Measurements from ENCODE around the gene DGKD.

DNA sequence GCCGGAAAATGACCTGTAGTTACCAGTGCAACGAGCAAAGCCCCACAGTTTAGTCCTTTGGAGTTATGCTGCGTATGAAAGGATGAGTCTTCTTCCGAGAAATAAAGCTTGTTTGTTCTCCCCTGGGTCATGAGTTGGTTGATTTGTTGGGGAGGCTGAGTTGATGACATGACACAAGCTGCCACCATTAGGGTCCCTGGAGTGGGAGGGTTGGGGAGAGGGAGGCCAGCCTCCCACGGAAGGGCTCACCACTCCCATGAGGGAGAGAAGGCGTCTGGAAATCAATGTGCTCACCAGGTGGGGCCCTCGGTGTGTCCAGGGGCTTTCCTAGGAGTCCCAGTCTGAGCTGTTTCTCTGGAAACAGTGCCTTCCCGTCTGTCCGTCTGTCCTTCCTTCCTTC lies 7.4 kb upstream of the DGKD start:
- TF ChIP-seq, protein P1, sequence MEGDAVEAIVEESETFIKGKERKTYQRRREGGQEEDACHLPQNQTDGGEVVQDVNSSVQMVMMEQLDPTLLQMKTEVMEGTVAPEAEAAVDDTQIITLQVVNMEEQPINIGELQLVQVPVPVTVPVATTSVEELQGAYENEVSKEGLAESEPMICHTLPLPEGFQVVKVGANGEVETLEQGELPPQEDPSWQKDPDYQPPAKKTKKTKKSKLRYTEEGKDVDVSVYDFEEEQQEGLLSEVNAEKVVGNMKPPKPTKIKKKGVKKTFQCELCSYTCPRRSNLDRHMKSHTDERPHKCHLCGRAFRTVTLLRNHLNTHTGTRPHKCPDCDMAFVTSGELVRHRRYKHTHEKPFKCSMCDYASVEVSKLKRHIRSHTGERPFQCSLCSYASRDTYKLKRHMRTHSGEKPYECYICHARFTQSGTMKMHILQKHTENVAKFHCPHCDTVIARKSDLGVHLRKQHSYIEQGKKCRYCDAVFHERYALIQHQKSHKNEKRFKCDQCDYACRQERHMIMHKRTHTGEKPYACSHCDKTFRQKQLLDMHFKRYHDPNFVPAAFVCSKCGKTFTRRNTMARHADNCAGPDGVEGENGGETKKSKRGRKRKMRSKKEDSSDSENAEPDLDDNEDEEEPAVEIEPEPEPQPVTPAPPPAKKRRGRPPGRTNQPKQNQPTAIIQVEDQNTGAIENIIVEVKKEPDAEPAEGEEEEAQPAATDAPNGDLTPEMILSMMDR (IDR thresholded peaks at IDR 0.05; ENCODE audit: low read length) = no peak
- TF ChIP-seq EZH2 (optimal IDR thresholded peaks at IDR 0.05; ENCODE audit: low read depth, low read length) = no peak

All from MM.1S (cell line).